ENCODE data around the gene ALG5. TPM values are rescaled to one million over a fixed set of nuclear protein-coding genes. Genes with fewer than 3 reads are reported as not detected.

Gene ALG5
- total RNA-seq, 1 donor = 47.9 TPM

DNA sequence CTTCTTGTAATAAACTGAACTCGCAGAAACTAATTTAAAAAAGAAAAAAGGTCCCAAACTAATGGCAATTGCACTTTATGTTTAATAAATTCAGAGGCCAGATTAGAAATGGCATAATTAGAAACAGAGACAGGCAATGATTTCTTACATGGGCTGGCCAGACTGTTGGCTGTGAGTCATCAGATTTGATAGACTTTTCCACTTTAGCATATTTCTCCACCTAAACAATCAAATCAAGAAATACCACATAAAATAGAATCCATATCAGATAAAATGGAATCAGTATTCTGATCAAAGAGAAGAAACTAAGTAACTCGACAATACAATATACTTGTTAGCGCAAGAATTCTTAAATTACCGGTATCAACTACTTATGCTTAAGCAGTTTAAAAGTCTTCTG lies 30.5 kb upstream of the ALG5 start:
- TF ChIP-seq, protein P1, sequence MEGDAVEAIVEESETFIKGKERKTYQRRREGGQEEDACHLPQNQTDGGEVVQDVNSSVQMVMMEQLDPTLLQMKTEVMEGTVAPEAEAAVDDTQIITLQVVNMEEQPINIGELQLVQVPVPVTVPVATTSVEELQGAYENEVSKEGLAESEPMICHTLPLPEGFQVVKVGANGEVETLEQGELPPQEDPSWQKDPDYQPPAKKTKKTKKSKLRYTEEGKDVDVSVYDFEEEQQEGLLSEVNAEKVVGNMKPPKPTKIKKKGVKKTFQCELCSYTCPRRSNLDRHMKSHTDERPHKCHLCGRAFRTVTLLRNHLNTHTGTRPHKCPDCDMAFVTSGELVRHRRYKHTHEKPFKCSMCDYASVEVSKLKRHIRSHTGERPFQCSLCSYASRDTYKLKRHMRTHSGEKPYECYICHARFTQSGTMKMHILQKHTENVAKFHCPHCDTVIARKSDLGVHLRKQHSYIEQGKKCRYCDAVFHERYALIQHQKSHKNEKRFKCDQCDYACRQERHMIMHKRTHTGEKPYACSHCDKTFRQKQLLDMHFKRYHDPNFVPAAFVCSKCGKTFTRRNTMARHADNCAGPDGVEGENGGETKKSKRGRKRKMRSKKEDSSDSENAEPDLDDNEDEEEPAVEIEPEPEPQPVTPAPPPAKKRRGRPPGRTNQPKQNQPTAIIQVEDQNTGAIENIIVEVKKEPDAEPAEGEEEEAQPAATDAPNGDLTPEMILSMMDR (IDR thresholded peaks at IDR 0.05; ENCODE audit: insufficient read depth, low read depth, low read length) = no peak
- DNase-seq (ENCODE audit: low read depth) = no peak
- H3K4me3 ChIP-seq (ENCODE audit: low read depth, low read length) = no peak overlapping the region

DNA sequence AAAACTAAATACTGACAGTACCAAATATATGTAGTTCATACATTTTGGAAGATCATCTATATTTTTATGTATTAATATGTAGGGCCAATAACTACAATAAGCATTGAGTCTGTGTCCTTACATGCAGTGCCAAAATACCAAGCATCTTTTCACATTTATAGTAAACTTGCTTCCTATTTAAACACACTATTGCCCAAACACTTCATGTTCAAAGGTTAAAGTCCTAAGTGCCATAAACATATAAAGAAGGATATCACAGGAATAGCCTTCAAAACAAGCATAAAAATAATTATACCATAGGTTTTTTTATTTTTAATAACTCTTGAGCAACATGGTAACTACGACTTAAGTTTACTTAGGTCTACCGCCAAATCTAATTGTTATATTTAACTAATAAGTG lies 28.5 kb upstream of the ALG5 start:
- no peak for DNase-seq (ENCODE audit: low read depth)
- TF ChIP-seq, protein P1 (IDR thresholded peaks at IDR 0.05; ENCODE audit: insufficient read depth, low read depth, low read length) = no peak
- no peak overlapping the region for H3K4me3 ChIP-seq (ENCODE audit: low read depth, low read length)

DNA sequence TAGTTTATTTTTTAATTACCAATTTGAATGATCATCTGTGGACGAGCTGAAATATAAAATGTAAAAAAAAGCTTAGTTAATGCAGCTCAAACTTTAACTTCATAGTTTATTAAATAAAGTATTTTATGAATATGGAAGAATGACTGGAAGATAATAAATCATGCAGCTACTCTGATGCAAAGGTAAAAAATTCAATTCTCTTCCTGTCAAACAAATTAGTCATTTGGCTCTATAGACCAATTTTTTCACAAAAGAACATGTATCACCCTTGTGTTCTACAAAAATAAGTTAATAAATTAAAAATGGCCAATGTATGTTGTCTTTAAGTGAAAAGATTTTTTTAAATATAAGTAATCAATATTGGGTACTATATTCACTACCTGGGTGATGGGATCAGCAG lies 27.6 kb upstream of the ALG5 start:
- DNase-seq (ENCODE audit: low read depth) = no peak
- TF ChIP-seq, protein P1 (IDR thresholded peaks at IDR 0.05; ENCODE audit: insufficient read depth, low read depth, low read length) = no peak
- no peak overlapping the region for H3K4me3 ChIP-seq (ENCODE audit: low read depth, low read length)

DNA sequence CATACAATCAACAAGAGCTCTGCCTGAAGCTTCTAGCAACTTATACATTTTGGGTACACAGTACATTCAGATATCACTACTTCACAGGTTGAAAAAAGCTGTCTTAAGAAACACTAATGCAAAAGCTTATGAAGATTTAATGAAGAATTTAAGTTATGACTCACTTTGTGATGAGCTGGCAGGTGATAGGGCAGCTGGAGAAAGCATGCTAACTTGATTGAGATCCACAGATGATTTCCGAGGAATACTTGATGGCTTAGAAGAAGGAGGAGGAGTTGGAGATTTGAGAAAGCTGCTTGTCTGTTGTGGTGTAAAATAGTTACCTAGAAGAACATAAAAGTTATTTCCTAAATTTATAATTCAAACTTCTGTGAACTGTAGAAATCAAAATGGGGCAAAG lies 24.7 kb upstream of the ALG5 start:
- H3K4me3 ChIP-seq (ENCODE audit: low read depth, low read length) = no peak overlapping the region
- TF ChIP-seq, protein P1 (IDR thresholded peaks at IDR 0.05; ENCODE audit: insufficient read depth, low read depth, low read length) = no peak
- DNase-seq (ENCODE audit: low read depth) = peak; percentile 27

DNA sequence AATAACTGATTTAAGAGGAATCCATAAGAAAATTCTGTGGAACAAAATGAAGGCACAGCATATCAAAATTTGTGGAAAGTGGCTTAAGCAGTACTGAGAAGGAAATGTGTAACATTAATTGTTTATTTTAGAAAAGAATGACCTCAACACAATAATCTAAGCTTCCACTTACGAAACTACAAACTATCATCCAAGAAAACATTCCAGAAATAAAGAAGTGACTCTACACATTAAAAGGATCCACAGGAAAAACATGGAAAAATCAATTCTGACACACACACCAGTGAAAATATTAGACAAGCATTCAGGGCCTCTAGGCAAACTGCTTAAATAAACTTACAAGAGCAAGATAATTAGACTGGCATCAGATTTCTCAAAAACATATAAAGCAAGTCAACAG lies 15.5 kb upstream of the ALG5 start:
- no peak for DNase-seq (ENCODE audit: low read depth)
- no peak overlapping the region for H3K4me3 ChIP-seq (ENCODE audit: low read depth, low read length)
- TF ChIP-seq, protein P1 (IDR thresholded peaks at IDR 0.05; ENCODE audit: insufficient read depth, low read depth, low read length) = no peak

DNA sequence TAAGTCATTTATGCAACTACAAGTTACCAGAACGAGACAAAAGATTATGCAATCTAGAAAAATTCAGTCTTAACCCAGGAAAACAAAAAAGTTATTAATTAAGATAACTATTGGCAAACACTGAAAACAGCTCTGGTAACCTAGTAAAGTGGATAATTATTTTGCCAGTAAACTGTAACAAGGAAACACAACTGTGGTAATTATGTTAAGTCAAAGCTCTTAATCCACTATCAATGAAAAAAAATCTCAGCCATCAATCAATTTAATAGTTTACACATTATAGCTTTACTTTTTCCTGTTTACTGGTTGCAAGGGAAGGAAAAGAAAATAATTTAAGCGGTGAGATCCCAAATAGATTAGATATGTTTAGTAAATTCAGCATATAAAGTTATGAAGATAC lies 12.6 kb upstream of the ALG5 start:
- DNase-seq (ENCODE audit: low read depth) = no peak
- TF ChIP-seq, protein P1 (IDR thresholded peaks at IDR 0.05; ENCODE audit: insufficient read depth, low read depth, low read length) = no peak
- H3K4me3 ChIP-seq (ENCODE audit: low read depth, low read length) = no peak overlapping the region

DNA sequence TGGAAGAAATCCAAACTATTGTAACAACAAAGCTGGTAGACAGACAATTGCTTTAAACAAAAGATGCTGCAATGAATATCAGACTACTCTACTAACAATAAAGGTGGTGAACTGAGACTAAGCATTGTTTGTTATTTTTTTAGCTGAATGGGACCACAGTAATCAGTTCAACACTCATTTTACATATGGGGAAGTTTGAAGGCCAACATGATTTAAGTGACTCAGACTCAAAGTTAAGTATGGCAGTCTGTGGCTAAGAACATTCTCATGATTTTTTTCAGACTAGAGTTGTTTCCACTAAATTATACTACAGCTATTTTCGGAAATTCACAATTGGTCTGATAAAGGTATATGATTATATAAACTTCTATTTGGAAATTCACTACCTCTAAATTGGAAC lies 11.9 kb upstream of the ALG5 start:
- DNase-seq (ENCODE audit: low read depth) = no peak
- TF ChIP-seq, protein P1 (IDR thresholded peaks at IDR 0.05; ENCODE audit: insufficient read depth, low read depth, low read length) = no peak
- H3K4me3 ChIP-seq (ENCODE audit: low read depth, low read length) = no peak overlapping the region

Data from fibroblast of villous mesenchyme (primary cell).